Measurements from ENCODE around the gene GGA1.
A peak's percentile ranks its signal among the peaks of the same experiment; 100 is the strongest.

DNA sequence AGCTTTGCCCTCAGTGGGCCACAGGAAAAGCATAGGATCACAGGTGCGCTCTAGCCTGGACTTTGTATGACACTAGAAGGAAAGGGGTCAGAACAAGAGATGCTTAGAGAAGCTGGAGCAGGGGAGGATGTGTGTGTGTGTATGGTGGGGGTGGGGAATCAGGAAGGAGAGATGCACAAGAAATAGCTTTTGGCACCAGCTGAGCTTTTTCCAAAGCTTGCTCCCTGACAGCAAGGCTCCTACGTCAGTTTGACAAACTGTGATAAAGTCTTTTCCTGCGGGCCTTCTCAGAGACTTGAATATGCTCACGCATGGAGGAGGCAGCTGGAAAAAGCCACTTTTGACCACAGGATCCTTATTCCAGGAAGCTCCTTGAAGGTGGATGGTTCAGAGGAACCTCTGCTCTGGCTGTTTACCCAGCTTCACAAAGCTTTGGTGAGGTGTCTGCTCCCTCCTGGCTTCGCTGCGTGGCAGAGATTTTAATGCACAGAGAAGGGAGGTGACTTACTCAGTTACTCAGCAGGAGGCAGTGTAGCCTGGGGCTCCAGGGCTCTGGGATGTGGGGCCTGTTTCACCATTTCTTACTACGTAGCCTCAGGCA lies 44.4 kb upstream of the GGA1 start:
- TF ChIP-seq CTCF (IDR thresholded peaks at IDR 0.05 in 8 of 11, conservative IDR thresholded peaks at IDR 0.05 in 3 of 11) (no peak), POLR2A (IDR thresholded peaks at IDR 0.05) (no peak), POLR2AphosphoS5 (IDR thresholded peaks at IDR 0.05) (peak in 1 of 3 donors; percentile 21)

Measured in spleen (tissue), 7 donors.